Right ventricle myocardium superior (tissue), 1 donor: ENCODE results near the gene DPP3. TPM values are rescaled to one million over a fixed set of nuclear protein-coding genes. Genes with fewer than 3 reads are reported as not detected.
"Not testable (repeated sequence)": the region's sequence is repeated elsewhere in the genome, so short reads cannot be mapped to it uniquely, and the experiment has no call there.

Experiments used
- ATAC-seq: fragments of 200-7000 bp; cut with Tn5 transposase; one replicate; pipeline ENCODE4 v1.9.1; 2020; ENCODE audit warnings: mild to moderate bottlenecking; ENCODE audit not compliant: poor library complexity
- DNase-seq: peaks from one replicate; pipeline ENCODE4 v3.0.0-alpha.2; 2020
- intact Hi-C: fragments of 100-400 bp; cut with DNase I; formaldehyde crosslinking; loops from one replicate; pipeline ENCODE4 v1.11.2; 2022
- total RNA-seq: library from RNA; stranded (reverse); fragmentation: NEBNext Ultra II Directional; extraction: Animal tissue kit (Norgen Biotek cat#: 25700); gene quantifications from one replicate; pipeline ENCODE4 v1.2.1, GENCODE V29; 2021
- donor health status: DM: no; HTN: yes; CAD: no; lungs with severe emphysema.

Gene DPP3
- total RNA-seq, 1 donor from 2014 or later = 11.1 TPM

GRCh38 chr11:66459138-66459778, 21.0 kb upstream of the DPP3 start:
- DNase-seq = no peak
- intact Hi-C loops = no loop called here

GRCh38 chr11:66462010-66462409, 18.2 kb upstream of the DPP3 start:
- DNase-seq (no peak), ATAC-seq (no peak)
- intact Hi-C loops = no loop called here

More at GRCh38 chr11:66459138-66459778, 21.0 kb upstream of the DPP3 start:
- no peak for ATAC-seq

- DNase-seq = no peak
- ATAC-seq = no peak
- intact Hi-C loops = no loop called here
Observed at GRCh38 chr11:66462911-66463310, 17.3 kb upstream of the DPP3 start.

- ATAC-seq, intact Hi-C loops: not testable (repeated sequence)
Observed at GRCh38 chr11:66464116-66464515, 16.1 kb upstream of the DPP3 start.

GRCh38 chr11:66464916-66465315, 15.3 kb upstream of the DPP3 start:
- ATAC-seq (no peak), DNase-seq (no peak)
- intact Hi-C loops = no loop called here

More at GRCh38 chr11:66464116-66464515, 16.1 kb upstream of the DPP3 start:
- not testable (repeated sequence) for DNase-seq

- DNase-seq (no peak), ATAC-seq (no peak)
- intact Hi-C loops = no loop called here
Observed at GRCh38 chr11:66465373-66466224, 14.6 kb upstream of the DPP3 start.

GRCh38 chr11:66466225-66467033, 13.8 kb upstream of the DPP3 start, which contains the start of gene PELI3:
TSS of gene PELI3 (plus strand) at chr11:66466905. CDS start at chr11:66468129, 1,224 bp downstream.
- DNase-seq = peak; percentile 95
- intact Hi-C loops = no loop called here
- peak; percentile 98 for ATAC-seq

- peak; percentile 55 for DNase-seq
- peak; percentile 11 for ATAC-seq
- intact Hi-C loops = no loop called here
Observed at GRCh38 chr11:66467034-66467659, 13.1 kb upstream of the DPP3 start.

- intact Hi-C loops = no loop called here
- DNase-seq (peak; percentile 67), ATAC-seq (no peak)
Observed at GRCh38 chr11:66467756-66468155, 12.5 kb upstream of the DPP3 start.

- intact Hi-C loops = no loop called here
- ATAC-seq (no peak), DNase-seq (no peak)
Observed at GRCh38 chr11:66468691-66469090, 11.5 kb upstream of the DPP3 start.

- DNase-seq (no peak), ATAC-seq (no peak)
- intact Hi-C loops = no loop called here
Observed at GRCh38 chr11:66469441-66469840, 10.8 kb upstream of the DPP3 start.

GRCh38 chr11:66470015-66470414, 10.2 kb upstream of the DPP3 start:
- ATAC-seq (no peak), DNase-seq (no peak)
- intact Hi-C loops = no loop called here

- no peak for DNase-seq
- ATAC-seq = no peak
- intact Hi-C loops = no loop called here
Observed at GRCh38 chr11:66471142-66471541, 9.1 kb upstream of the DPP3 start.

GRCh38 chr11:66472054-66472453, 8.2 kb upstream of the DPP3 start:
- intact Hi-C loops = no loop called here
- no peak for ATAC-seq
- no peak for DNase-seq

GRCh38 chr11:66473167-66473566, 7.1 kb upstream of the DPP3 start:
- ATAC-seq = no peak
- intact Hi-C loops = no loop called here
- no peak for DNase-seq

GRCh38 chr11:66473608-66474515, 6.4 kb upstream of the DPP3 start:
- ATAC-seq = no peak
- intact Hi-C loops = no loop called here

GRCh38 chr11:66475349-66476172, 4.7 kb upstream of the DPP3 start:
- ATAC-seq = no peak
- intact Hi-C loops = no loop called here
- no peak for DNase-seq

More at GRCh38 chr11:66473608-66474515, 6.4 kb upstream of the DPP3 start:
- no peak for DNase-seq
